AG10803 (cell line): ENCODE data around the gene PRKACB.

Experiments
- DNase-seq: peaks from one replicate; pipeline ENCODE4 v3.0.0; 2010; ENCODE audit warnings: low read depth
- H3K4me3 ChIP-seq: 2 replicates; pipeline ENCODE4 v1.5.1; 2011; ENCODE audit warnings: mild to moderate bottlenecking, low read length, control low read depth
- TF ChIP-seq, protein P1 (sequence below): conservative IDR thresholded peaks from 2 replicates; pipeline ENCODE4 v1.5.1; 2011; ENCODE audit warnings: mild to moderate bottlenecking, low read length, control low read depth, inconsistent platforms

Gene PRKACB

DNA sequence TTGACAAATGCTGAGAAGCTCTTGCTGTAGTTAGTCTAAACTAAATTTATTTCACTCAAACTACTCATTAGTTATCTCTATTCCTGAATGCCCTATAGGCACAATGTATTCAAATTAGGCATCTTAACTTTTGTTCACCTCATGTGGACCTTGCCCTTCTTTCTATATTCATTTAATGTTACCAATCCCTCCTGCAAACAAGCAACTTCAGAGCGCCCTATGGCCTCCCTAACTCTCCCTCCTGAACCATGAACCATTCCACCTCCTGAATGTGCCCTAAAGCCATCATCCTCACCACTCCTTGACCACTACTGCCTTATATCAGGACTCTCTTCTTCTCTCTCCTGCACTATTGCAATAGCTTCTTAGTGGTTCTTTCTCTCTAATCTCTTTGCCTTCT is 122.7 kb downstream of the PRKACB start:
- H3K4me3 ChIP-seq = no peak overlapping the region
- DNase-seq = no peak
- TF ChIP-seq, protein P1, sequence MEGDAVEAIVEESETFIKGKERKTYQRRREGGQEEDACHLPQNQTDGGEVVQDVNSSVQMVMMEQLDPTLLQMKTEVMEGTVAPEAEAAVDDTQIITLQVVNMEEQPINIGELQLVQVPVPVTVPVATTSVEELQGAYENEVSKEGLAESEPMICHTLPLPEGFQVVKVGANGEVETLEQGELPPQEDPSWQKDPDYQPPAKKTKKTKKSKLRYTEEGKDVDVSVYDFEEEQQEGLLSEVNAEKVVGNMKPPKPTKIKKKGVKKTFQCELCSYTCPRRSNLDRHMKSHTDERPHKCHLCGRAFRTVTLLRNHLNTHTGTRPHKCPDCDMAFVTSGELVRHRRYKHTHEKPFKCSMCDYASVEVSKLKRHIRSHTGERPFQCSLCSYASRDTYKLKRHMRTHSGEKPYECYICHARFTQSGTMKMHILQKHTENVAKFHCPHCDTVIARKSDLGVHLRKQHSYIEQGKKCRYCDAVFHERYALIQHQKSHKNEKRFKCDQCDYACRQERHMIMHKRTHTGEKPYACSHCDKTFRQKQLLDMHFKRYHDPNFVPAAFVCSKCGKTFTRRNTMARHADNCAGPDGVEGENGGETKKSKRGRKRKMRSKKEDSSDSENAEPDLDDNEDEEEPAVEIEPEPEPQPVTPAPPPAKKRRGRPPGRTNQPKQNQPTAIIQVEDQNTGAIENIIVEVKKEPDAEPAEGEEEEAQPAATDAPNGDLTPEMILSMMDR = no peak

DNA sequence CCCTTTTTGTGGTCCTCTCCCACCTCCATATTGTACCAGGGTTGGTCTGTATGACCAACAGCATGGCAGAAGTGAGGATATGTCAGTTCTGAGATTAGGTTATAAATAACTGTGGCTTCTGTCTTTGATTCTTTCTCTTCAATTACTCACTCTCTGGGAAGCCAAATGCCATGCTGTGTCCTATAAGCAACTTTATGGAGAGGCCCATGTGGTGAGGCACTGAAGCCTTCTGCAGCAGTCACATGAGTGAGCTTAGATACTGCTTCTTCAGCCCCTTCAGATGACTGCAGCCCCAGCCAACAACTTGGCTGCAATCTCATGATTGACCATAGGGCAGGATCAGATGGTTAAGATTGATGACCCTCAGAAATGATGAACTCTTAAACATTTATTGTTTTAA is 123.4 kb downstream of the PRKACB start:
- no peak for DNase-seq
- H3K4me3 ChIP-seq = no peak overlapping the region
- TF ChIP-seq, protein P1 = no peak

DNA sequence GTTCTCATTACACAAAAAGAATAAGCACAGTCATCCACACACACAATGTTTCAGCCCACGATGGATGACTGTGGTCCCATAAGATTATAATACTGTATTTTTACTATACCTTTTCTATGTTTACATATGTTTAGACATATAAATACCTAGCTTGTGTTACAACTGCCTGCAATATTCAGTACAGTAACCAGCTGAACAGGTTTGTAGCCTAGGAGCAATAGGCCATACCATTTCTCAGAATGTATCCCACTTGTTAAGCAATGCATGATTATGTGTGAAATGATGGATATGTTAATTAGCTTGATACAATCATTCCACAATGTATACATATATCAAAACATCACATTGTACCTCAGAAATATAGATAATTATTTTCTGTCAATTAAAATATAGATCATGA is 124.3 kb downstream of the PRKACB start:
- DNase-seq = no peak
- H3K4me3 ChIP-seq = no peak overlapping the region
- TF ChIP-seq, protein P1 = no peak

DNA sequence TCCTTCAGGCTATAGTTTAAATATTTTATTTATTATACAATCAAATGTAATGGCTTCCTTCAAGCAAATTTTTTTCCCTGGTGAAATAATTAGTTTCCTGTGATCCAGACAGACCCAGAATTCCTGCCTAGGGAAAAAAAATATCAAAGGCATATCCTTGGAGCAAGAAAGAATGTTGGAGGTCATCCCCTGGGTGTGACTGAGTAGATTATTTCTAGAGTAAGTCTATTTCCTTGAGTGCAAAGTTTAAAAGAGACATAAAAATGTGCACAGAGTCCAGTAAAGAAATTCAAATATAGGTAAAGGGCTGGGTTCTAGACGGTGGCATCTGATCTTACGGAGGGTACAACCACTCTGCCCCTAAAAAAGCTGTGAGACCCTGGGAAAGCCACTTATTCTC is 125.2 kb downstream of the PRKACB start:
- TF ChIP-seq, protein P1 = no peak
- no peak for DNase-seq
- no peak overlapping the region for H3K4me3 ChIP-seq

DNA sequence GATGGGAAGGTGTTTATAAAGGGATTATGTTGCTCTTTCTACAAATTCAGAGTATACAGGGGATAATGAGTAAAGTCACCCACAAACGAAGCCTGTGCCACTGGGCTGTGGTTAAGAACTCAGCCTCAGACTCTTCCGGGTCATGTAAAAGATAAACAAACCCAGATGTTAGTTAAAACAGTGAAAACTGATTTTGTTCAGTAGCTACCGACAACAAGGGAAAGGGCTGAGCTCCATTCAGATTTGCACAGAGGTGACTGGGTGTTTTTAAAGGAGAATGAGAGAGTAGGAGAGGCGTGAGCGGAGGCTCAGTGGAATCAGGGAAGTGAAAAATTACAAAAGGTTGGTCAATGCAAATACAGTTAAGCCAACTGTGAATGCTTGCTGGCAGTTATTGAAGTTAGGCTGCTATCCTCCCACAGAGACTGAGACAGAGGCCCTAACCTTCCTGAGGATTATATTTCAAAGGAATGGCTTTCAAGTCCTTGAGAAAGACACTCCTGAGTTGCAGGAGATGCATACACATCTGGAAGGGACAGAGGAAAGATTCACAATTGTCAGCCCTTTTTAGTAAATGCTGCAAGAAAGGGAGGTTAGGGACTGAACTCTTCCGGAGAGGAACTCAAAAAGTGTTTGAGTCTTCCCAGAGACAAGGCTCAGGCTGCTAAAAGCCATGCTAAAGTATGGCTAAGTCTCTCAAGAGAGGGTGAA is 127.5 kb downstream of the PRKACB start:
- no peak overlapping the region for H3K4me3 ChIP-seq
- peak; percentile 44 for DNase-seq
- TF ChIP-seq, protein P1 = no peak

DNA sequence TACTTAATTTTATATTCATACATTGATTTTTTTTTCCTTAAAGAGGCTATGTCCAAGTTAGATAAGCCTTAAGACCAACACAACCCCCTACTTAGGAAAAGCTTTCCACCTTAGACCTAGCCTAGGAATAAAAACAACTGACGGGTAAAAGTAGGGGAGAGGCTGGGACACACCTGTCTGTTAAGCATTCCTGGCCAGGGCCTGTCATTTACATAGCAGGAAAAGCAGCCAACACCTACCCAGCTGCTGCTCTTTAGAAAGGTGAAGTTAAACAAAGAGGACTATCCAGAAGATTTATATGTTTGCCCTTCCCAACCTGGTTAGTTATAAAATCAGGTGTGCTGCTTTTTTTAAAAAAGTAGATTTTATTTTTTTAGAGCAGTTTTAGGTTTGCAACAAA is 128.3 kb downstream of the PRKACB start:
- no peak overlapping the region for H3K4me3 ChIP-seq
- TF ChIP-seq, protein P1 = no peak
- no peak for DNase-seq

DNA sequence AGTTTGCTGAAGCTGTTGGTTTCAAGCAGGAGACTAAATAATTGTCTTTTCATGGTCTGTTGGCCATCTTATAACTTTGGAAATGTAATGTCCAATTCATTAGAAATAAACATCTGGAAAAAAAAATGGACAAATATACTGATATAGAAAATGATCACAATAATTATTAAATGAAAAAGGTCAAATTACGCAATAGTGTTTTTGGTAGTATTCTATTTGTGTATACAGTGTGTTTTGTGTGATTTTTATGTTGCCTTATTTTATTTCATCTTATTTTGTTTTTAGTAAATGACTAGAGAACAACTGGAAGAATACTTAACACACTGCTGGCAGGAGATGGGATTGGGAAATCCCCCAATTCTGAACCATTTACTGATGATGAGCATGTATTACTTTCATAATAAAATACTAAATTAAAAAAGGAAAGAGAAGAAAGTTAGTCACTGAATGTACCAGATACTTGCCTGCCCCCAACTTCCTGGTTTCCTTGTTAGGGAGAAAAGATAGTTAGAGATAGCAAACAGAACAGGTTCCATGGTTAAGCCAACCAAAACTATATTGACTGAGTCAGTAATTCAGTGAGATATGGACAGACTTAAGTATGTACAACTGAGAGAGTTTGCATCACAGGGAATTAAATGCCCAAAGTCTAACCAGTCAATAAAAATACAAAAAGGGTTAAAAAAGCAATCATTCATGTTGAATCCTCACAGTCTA is 133.4 kb downstream of the PRKACB start:
- TF ChIP-seq, protein P1 = no peak
- DNase-seq = no peak
- no peak overlapping the region for H3K4me3 ChIP-seq
